Stimulated activated CD4-positive, alpha-beta T cell treated with anti-CD3 and anti-CD28 coated beads, TNF-alpha, amount 100 ng/mL, for 48 hours (primary cell): Measurements from ENCODE around the gene NAA50.

Experiments
- DNase-seq, 3 donors: peaks; one replicate each; pipeline ENCODE4 v3.0.0-alpha.2; 2020; ENCODE audit warnings: low read depth in 3 of 3

NAA50 gene

DNA sequence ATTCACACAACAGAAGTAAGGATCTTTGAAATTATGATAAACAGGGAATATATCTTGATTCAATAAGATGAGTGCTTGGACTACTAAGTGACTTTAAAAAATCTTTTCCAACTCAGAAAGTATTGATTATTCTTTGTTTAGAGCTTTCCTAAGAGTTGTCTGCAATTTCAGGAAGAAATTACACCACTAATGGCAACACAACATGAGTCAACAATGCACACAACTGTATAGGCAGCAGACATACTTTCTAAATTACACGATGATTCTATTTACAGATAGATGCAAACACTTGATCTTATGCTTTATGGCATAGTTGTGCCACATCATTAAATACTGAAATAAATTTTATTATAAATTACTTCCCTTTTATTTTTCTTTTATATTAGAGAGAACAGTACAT is 4.4 kb downstream of the NAA50 start:
- no peak for DNase-seq

DNA sequence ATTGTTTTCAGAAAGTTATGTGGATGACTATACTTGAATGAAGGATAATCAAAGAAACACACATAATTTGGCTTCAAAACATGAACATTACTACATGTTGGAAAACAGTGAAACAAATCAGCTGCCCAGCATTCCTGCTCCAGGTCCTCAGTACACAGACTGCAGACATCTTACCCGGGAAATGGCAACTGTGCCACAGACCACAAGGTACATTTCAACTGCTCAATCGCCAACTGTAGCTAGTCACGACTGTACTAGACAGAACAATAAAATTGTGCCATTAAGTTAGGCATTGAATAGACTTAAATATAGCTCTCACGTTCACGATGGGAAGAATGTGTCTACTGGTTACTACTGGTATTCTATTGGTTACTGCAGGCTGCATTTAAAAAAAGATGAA is 5.0 kb downstream of the NAA50 start:
- DNase-seq: no peak

DNA sequence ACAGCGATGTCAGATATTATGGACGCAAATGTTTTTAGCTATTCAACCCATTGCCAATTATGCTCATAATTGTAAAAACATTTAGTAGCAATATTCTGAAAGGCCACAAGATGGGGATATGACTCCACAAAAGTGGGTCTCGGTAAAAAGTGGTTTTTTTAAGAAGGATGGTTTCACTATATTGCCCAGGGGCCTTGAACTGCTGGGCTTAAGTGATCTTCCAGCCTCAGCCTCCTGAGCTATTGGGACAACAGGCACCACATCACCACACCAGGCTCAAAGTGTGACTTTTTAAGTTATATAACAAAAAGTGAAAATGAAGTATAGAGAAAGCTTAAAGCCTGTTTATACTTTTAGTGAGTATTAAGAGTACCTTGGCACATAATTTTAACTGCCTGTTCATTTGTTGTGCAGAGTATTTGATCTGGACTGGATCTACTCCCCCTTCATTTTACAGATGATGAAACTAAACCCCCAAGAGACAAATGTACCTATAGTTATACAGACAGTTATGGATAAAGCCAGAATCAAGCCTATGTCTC is 9.4 kb downstream of the NAA50 start:
- no peak for DNase-seq

DNA sequence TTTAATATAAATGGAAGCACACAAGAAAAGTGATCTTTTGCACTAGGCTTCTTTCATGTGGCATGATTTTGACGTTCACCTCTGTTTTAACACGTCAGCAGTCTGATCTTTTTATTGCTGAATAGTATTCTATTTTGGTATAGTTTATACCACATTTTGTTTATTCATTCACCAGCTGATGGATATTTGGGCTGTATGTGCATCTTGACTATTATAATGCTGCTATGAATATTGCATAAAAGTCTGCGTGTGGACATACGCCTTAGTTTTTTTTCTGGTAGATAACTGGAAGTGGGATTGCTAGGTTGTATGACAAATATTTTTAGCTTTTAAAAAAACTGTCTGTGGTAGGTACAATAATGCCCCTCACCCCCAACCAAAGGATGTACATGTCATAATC is 14.4 kb downstream of the NAA50 start:
- DNase-seq: no peak

DNA sequence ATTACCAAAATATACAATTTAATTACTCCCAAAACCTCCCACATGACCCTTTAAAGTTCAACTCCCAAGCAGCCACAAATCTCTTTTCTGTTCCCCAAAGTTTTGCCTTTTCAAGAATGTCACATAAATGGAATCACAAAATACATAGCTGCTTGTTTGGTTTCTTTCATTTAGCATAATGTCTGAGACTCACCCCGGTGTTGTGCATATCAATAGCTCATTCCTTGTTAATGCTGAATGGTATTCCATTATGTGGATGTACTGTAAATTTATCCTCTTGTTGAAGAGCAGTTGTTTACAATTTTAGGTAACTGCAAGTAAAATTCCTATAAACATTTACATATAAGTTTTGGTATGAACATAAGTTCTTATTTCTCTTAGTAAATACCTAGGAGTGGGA is 15.5 kb downstream of the NAA50 start:
- DNase-seq: no peak

DNA sequence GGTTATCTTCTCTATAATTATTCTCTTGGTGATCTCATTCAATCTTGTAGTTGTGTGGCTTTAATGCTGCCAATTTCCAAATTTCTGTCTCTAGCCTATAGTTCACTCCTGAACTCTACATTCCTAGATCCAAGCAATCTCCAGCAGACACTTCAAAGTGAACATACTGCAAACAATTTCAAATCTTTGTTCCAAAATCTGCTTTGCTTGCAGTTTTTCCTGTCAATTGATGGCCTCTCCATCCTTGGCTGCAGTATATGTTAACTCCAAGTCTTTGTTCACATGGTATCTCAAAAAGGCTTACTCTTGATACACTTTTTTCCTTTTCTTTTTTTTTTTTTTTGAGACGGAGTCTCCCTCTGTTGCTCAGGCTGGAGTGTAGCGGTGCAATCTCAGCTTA is 17.4 kb downstream of the NAA50 start:
- no peak for DNase-seq

DNA sequence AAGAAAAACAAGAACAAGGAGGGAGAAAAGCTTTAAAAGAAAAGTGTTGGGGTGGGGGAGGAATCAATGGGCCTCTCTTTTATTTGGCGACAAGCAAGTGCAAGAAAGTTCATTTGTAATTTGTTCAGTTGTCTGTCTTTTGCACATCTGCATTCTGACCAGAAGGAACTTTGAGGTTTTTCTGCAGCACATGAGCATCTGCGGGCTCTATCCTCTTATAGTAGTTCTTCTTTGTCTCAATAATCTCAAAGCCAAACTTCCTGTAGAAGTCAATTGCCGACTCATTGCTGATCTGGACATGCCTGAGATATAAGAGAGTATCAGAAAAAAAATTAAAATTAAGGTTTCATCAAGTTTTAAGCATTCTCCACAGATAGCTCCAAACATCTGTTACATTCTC is 24.4 kb downstream of the NAA50 start:
- no peak for DNase-seq

GRCh38 chr3:113719758-113720157 is 26.3 kb downstream of the NAA50 start:
- DNase-seq: no peak

DNA sequence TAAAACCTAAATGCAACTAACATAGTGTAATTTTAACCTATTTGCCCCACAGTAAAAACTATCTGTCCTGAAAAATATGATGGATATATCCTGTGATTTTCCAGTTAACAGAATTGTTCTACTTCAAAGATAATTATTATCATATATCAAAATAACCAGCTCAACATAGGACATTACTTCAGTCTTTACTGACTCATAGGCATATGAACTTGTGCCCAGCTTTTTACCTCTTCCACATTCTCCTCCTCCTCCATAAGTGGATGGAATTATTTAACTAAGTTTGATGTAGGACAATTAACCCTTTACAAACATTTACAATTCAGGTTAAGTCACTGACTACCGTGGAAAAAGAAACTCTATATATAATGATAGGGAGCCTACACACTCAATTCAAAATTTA is 26.8 kb downstream of the NAA50 start:
- no peak for DNase-seq

DNA sequence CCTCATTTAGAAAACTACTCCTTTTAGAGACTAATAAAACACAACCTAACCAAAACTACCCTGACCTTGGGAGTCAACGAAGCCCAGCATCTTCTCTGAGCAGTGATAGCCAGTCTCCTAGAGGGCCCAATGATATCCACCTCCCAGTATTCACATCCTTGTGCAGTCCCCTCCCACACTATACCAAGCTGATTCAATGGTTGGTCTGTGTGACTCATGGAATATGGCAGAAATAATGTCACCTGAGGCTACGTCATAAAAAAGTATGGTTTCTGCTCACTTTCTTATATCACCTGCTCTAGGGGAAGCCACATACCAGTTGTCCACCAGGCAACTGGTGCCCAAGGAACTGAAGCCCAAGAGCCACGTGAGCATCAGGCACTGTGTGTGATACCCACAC is 28.2 kb downstream of the NAA50 start:
- no peak for DNase-seq

DNA sequence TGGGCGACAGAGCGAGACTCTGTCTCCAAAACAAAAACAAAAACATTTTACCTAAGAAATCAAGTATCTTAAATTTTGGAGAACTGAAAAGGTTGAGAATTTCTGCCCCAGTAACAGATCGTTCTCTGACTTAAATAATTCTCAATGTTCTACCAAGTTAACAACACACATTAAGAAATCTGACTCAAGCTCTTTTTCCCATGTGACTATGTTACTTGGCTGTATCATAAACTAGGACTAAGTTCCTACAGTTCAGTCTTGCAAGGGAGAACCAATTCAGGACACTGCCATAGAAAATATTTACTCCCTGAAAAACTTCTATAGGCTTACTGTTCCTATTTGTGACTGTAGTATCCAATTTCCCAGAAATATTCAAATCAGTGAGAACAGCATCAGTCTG is 28.7 kb downstream of the NAA50 start:
- DNase-seq: no peak

GRCh38 chr3:113714702-113715101 is 31.3 kb downstream of the NAA50 start:
- DNase-seq: no peak

DNA sequence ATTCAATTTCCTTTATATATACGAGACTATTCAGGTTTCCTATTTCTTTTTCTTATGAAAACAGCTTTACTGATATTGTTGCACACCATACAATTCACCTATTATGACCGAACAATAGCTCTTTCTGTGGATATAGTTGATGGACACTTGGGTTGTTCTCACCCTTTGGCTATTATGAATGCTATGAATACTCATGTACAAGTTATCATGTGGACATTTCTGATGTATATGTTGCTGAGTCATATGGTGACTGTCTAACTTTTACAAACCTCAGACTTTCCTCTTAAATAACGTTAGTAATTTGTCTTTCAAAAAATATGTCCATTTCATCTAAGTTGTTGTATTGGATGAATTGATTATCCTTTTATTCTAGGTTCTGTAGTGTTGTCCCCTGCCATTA is 33.9 kb downstream of the NAA50 start:
- DNase-seq: no peak

GRCh38 chr3:113707835-113708234 is 38.2 kb downstream of the NAA50 start:
- no peak for DNase-seq

GRCh38 chr3:113698956-113699355 is 47.1 kb downstream of the NAA50 start:
- DNase-seq: peak in 1 of 3 donors; percentile 9

- no peak for DNase-seq
Observed at GRCh38 chr3:113698213-113698742, 47.8 kb downstream of the NAA50 start.

- no peak for DNase-seq
Observed at GRCh38 chr3:113697500-113698090, 48.5 kb downstream of the NAA50 start.

DNA sequence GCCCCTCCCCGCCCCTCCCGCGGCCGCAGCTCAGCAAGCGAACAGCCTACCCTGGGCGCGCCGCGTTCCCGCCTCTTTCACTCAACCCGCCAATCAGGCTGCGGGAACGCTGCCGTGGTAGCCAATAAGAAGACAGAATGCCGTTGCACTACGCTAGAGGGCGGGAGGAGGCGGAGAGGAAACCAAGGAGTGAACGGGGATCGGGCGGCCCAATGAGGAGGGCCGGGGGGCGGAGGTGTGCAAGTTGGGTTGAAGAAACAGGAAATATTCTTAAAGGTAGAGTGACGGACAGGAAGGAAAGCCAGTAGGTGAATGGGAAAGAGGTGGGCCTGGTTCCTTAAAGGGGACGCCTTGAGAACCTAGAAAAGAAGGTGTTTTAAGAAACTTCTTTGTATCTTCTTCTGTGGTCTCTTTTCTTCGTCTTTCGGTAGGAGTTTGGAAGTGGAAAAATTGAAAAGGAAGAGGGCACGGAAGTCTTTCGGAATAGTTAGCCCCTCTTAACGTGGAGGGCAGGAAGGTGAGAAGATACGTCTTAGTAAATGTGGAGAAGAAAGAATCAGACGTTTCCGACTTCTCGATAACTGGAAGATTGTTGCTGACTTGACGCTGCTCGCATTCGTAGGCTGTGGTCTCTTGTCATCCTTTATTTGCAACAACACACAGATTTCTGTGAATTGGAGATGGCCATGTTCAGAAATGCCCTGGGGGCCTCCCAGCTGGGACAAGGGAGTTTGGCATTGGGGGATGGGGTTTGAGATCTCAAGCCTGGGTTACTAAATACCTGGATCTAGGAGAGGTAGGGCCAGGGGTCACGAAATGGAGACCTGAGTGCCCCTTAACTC is 49.2 kb downstream of the NAA50 start:
- DNase-seq: peak; percentile 97 to 99 (median 97)

DNA sequence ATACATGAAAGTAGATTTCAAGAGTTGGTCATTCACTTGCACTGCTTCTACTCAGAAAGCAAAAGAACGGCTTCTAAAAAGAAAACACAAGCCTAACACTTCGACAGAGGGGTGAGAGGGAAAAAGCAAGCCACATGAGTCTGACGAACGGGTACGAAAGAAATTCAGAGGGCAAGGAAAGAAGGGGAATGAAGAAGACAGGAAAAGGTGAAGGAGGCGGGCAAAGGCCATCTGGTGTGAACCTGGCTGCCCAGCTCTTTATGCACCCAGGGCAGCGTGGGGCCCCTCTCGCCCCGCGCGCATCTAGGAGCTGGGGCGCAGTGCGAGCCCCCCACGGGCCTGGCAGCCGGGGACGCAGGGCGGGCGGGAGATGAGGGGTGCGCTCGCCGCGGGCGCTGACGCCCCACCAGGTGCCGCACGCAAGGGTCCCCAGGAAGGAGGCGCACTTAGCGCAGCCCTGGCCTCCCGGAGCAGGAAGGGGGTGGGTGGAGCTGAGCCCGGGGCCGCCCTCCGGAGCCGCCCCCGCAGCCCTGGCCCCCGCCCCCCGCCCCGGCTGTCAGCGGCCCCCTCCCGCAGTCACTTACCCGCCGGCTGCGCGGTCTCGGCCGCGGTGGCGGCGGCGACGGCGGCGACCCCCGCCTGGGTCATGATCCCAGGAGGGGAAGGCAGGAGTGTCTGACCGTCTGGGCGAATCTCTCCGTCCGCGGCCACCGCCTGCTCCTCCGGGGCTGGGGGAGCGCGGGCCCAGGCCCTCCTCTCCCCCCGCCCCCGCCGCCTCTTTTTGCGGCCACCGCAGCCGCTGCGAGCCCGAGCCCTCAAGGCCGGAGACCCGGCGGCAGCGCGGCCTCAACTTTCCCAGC is 50.0 kb downstream of the NAA50 start, which contains the start of gene USF3:
Gene USF3, minus strand, starts transcription at position 857 of the 860 bp plus-strand sequence. CDS start 21,764 bp downstream, outside the sequence.
- DNase-seq: peak; percentile 46 to 73 (median 66)

GRCh38 chr3:113695431-113695785 is 50.6 kb downstream of the NAA50 start:
- DNase-seq: no peak

DNA sequence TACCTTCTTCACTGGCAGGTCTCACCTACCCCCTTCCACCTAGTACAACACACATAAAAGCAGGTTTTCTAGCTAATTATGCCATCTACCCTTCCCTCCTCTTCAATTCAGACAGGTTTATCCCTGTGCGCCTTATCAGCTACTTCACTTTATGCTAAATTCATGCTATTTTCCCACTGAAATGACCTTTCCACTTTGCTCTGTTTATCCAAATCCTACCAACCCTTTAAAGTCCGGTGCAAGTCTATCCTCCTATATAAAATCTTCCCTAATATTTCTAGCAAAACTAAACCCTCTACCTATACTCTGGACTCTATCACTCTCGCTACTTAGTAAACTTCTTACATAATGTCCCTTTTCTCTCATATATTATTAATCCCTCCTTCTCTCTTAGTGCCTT is 55.6 kb downstream of the NAA50 start:
- no peak for DNase-seq
